Mesenteric fat pad (tissue), 1 donor: ENCODE results near the gene OR11H12. TPM values are rescaled to one million over a fixed set of nuclear protein-coding genes. Genes with fewer than 3 reads are reported as not detected.
"Not testable (repeated sequence)": the region's sequence is repeated elsewhere in the genome, so short reads cannot be mapped to it uniquely, and the experiment has no call there.

Experiments used
- DNase-seq: peaks from one replicate; pipeline ENCODE4 v3.0.0-alpha.2; 2020; ENCODE audit warnings: low spot score
- long read RNA-seq: library from polyadenylated mRNA; unstranded; transcript quantifications from one replicate; pipeline ENCODE4 v2.0.0, GENCODE V29; 2020
- total RNA-seq: library from RNA; stranded (reverse); fragmentation: NEBNext Ultra II Directional; extraction: Animal tissue kit (Norgen Biotek cat#: 25700); gene quantifications from one replicate; pipeline ENCODE4 v1.2.1, GENCODE V29; 2021
- donor health status: DM: yes; HTN: yes; CAD: no.

OR11H12 gene, protein sequence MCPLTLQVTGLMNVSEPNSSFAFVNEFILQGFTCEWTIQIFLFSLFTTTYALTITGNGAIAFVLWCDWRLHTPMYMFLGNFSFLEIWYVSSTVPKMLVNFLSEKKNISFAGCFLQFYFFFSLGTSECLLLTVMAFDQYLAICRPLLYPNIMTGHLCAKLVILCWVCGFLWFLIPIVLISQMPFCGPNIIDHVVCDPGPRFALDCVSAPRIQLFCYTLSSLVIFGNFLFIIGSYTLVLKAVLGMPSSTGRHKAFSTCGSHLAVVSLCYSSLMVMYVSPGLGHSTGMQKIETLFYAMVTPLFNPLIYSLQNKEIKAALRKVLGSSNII
- not detected for total RNA-seq
- long read RNA-seq, result 0 reads

DNA sequence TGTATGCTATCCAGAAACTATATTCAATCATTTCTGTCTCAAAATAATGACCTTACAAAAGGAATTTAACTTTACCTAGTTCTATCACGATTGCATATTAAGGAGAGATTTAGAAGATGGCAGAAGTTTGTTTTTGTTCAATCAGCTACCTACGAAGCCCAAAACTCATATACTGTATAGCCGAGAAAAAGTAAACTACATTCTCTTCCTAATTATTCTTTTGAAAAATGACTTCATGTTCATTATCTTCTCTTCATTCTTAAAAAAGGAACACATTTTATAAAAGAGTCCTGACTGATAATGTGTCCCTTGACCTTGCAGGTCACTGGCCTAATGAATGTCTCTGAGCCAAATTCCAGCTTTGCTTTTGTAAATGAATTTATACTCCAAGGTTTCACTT, at the start of gene OR11H12:
TSS of gene OR11H12 (plus strand) at position 301 of the 400 bp plus-strand sequence. CDS start at position 301, 0 bp downstream.
- not testable (repeated sequence) for DNase-seq

DNA sequence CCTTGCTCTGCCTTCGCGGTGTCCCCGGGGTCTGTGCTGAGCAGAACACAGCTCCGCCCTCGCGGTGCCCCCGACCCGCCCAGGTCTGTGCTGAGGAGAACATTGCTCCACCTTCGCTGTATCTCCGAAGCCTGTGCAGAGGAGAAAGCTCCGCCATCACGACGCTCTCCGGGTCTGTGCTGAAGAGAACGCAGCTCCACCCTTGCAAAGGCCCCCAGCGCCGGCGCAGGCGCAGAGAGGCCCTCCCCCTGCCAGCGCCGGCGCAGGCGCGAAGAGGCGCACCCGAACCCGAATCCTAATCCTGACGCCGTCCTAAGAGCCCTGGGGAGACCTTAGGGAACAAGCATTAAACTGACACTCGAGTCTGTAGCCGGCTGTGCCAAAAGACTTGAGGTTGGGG, 18.0 kb upstream of the OR11H12 start:
- DNase-seq, result not testable (repeated sequence)

DNA sequence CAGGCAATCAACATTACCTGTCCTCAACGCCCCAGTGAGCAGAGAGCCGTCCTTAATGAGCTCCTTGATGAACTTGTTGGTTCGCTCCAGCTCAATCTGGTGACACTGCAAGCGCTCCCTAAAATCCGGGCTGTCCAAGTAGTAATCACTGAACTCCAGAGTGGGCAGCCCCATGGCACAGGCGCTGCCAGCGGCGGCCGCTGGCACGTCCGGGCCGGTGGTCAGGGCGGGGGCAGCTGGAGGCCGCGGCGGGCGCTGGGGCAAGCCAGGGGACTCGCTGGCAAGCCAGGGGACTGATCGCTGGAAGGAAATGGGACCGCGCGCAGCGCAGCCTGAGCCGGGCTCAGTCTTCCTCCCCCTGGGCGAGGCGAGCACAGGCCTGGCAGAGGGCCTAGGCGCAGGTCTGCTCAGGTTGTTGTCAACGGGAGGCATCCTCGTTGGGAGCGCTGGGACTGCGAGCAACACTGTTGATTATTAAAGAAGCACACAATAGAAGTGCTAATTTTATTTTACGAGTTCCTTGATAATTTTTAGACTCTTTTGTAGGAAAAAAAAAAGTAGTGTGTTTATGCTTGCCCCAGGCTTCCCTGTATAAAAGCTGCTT, 25.8 kb downstream of the OR11H12 start:
- peak; percentile 85 for DNase-seq

DNA sequence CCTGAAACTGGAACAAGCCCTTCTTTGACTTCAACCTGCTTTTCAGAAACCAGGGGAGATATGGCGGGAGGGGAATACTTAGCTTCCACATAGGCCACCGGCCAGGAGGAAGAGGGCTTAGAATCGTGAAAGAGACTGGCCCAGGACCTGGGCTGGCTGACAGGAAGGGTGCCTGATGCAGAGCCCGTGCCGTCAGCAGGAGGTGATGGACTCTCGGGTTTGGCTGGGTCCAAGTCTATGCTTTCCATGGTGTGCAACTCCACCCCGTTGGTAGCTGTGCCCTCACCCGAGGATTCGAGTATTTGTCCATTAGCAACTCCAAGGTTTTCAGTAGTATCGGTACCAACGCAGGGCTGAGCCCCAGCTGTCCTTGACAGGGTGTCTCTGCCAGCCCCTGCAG, 35.1 kb downstream of the OR11H12 start:
- DNase-seq, result not testable (repeated sequence)

DNA sequence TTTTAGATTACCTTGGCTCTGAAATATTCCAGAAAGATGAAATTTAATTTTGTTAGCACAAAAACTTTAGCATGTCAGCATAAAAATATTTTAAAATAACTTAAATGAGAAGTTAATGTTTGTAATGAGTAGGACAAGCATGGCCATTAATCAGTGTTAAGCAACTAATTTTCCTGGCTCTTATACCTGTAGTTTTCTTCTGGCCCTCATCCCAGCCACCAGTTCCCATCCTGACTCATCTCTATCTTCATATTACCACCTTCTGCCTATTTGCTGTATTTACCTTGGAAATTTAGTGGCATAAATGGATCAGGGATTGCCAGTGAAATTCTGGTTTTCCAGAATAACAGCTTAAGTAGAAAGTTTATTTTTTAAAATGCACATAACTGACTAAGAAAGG, 37.1 kb downstream of the OR11H12 start:
- DNase-seq, result not testable (repeated sequence)

DNA sequence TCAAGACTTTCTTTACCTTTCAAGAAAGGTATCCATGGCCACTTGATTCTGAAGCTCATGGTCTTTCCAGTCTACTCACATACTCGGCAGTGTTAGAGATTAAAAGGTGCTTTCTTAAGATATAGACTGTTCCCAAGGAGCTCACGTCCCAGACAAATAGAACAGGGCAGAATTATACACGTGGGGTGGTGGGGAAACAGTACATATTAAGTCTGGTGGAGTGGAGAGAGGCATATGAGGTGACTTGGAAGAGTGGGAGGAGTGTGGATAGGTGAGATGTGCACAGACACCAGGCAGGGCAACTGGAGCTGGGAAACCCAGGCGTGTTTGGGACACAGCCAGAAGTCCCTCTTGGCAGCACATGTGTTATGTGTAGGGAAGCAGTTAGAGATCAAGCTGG, 37.9 kb downstream of the OR11H12 start:
- not testable (repeated sequence) for DNase-seq

DNA sequence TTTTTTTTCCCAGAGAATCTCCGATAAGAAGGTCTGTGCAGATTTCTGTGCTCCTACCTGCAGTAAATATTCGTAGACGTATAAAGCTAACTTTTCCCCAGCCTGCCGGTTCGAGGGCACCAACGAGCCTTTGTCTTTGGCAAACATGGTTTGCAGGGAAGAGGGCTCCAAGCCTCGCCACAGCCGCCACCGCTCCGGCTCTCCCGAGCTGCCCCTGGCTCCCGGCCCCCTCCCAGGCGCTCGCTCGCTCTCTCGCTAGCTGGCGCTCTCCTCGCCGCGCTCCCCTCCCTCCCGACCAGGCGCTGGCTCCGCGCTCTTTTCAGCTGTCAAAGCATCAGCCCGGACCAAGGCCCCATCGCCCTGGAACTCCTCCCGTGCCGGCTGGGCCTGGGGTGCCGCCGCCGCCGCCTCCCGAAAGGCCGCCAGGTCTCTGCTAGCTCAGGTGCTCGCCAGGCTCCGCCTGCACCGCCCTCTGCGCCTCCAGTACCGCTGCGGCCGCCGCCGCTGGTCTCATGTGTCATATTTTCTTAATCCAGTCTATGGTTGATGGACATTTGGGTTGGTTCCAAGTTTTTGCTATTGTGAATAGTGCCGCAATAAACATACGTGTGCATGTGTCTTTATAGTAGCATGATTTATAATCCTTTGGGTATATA, 45.3 kb downstream of the OR11H12 start:
- not testable (repeated sequence) for DNase-seq
